IMR-90 (cell line): ENCODE results near the gene NLRX1. TPM values are rescaled to one million over a fixed set of nuclear protein-coding genes. Genes with fewer than 3 reads are reported as not detected.

Source experiments
- ATAC-seq: fragments of 200-7000 bp; cut with Tn5 transposase; 2 replicates; pipeline ENCODE4 v1.9.1; 2020; ENCODE audit warnings: low read depth, mild to moderate bottlenecking, moderate library complexity
- BruUV-seq: library from RNA; stranded (reverse); fragments of 400-500 nt; replicated peaks from 2 replicates; lab custom pipeline; 2021; lab: Mats Ljungman, UMichigan
- CTCF ChIA-PET: fragments of 300-600 bp; formaldehyde crosslinking; extraction: SDS; loops from one replicate; lab custom pipeline; 2021; ENCODE audit warnings: antibody characterized with exemption; lab: Yijun Ruan, JAX
- POLR2A ChIA-PET: fragments of 300-600 bp; sonication (Branson Sonifier 250); formaldehyde crosslinking; loops from one replicate; lab custom pipeline; 2022; ENCODE audit warnings: antibody characterized with exemption; ENCODE audit not compliant: unreplicated experiment; lab: Charles Lee
- DNase-seq: peaks from one replicate; pipeline ENCODE4 v3.0.0; 2013
- H2AFZ ChIP-seq: replicated peaks from 2 replicates; pipeline ENCODE3; 2013; ENCODE audit warnings: low read length, mild to moderate bottlenecking; ENCODE audit not compliant: poor library complexity
- H2AK5ac ChIP-seq: 2 replicates; pipeline ENCODE4 v1.6.1; 2013; ENCODE audit warnings: low read depth, low read length, inconsistent platforms
- H2AK9ac ChIP-seq: replicated peaks from 2 replicates; pipeline ENCODE3; 2013; ENCODE audit warnings: mild to moderate bottlenecking, low read depth, low read length, moderate library complexity; ENCODE audit not compliant: poor library complexity
- H2BK120ac ChIP-seq: 2 replicates; pipeline ENCODE4 v1.6.1; 2013; ENCODE audit warnings: low read depth, low read length, inconsistent platforms
- H2BK15ac ChIP-seq: 3 replicates; pipeline ENCODE4 v1.6.1; 2013; ENCODE audit warnings: low read depth, low read length, inconsistent platforms
- H2BK20ac ChIP-seq: 2 replicates; pipeline ENCODE4 v1.6.1; 2013; ENCODE audit warnings: low read depth, mild to moderate bottlenecking, inconsistent platforms, low read length, moderate library complexity
- H2BK5ac ChIP-seq: 2 replicates; pipeline ENCODE4 v1.6.1; 2013; ENCODE audit warnings: mild to moderate bottlenecking, low read depth, low read length, inconsistent platforms; ENCODE audit not compliant: poor library complexity, severe bottlenecking
- H3K14ac ChIP-seq: replicated peaks from 2 replicates; pipeline ENCODE4 v1.6.1; 2013; ENCODE audit warnings: low read depth, low read length, inconsistent platforms
- H3K18ac ChIP-seq: 2 replicates; pipeline ENCODE4 v1.6.1; 2013; ENCODE audit warnings: low read depth, low read length, control low read depth
- H3K23ac ChIP-seq: 2 replicates; pipeline ENCODE4 v1.6.1; 2013; ENCODE audit warnings: low read depth, low read length, inconsistent platforms
- H3K27ac ChIP-seq: 2 replicates; pipeline ENCODE4 v1.5.1; 2013; ENCODE audit warnings: mild to moderate bottlenecking, control low read depth, low read length; ENCODE audit not compliant: insufficient read depth
- H3K27me3 ChIP-seq: 2 replicates; pipeline ENCODE4 v1.6.1; 2013; ENCODE audit warnings: low read length; ENCODE audit not compliant: control insufficient read depth, insufficient read depth
- H3K36me3 ChIP-seq: 2 replicates; pipeline ENCODE4 v1.6.1; 2013; ENCODE audit warnings: low read length, mixed read lengths; ENCODE audit not compliant: control insufficient read depth, insufficient read depth
- H3K4ac ChIP-seq: 2 replicates; pipeline ENCODE4 v1.6.1; 2013; ENCODE audit warnings: low read depth, low read length, inconsistent platforms
- H3K4me1 ChIP-seq: 2 replicates; pipeline ENCODE4 v1.6.1; 2013; ENCODE audit warnings: low read length, mixed read lengths; ENCODE audit not compliant: control insufficient read depth, insufficient read depth
- H3K4me2 ChIP-seq: 2 replicates; pipeline ENCODE4 v1.6.1; 2013; ENCODE audit warnings: low read depth, mild to moderate bottlenecking, control low read depth, low read length, moderate library complexity
- H3K4me3 ChIP-seq: 2 replicates; pipeline ENCODE4 v1.5.1; 2013; ENCODE audit warnings: low read depth, mild to moderate bottlenecking, control low read depth, low read length, moderate library complexity; ENCODE audit not compliant: insufficient read depth
- H3K56ac ChIP-seq: 2 replicates; pipeline ENCODE4 v1.6.1; 2013; ENCODE audit warnings: low read length, inconsistent platforms; ENCODE audit not compliant: insufficient read depth; ENCODE audit errors: extremely low read depth
- H3K79me1 ChIP-seq, 2 experiments: 2 replicates each; pipeline ENCODE4 v1.6.1; 2013; ENCODE audit warnings: low read length in 2 of 2, inconsistent platforms in 1 of 2, low read depth in 1 of 2
- H3K9ac ChIP-seq: 2 replicates; pipeline ENCODE4 v1.6.1; 2013; ENCODE audit warnings: low read depth, low read length, control low read depth
- H3K9me1 ChIP-seq: 2 replicates; pipeline ENCODE4 v1.6.1; 2013; ENCODE audit warnings: low read length, inconsistent platforms; ENCODE audit not compliant: insufficient read depth
- H3K9me3 ChIP-seq: 2 replicates; pipeline ENCODE4 v1.6.1; 2013; ENCODE audit warnings: low read length; ENCODE audit not compliant: control insufficient read depth, insufficient read depth
- H4K20me1 ChIP-seq: 2 replicates; pipeline ENCODE4 v1.6.1; 2013; ENCODE audit warnings: low read length, inconsistent platforms; ENCODE audit not compliant: insufficient read depth
- H4K5ac ChIP-seq: 2 replicates; pipeline ENCODE4 v1.6.1; 2013; ENCODE audit warnings: mild to moderate bottlenecking, low read depth, low read length, control low read depth
- H4K8ac ChIP-seq, 2 experiments: 2 replicates each; pipeline ENCODE4 v1.6.1; 2013; ENCODE audit warnings: low read depth in 2 of 2, low read length in 2 of 2, control low read depth in 1 of 2, inconsistent platforms in 1 of 2
- H4K91ac ChIP-seq: 2 replicates; pipeline ENCODE4 v1.6.1; 2013; ENCODE audit warnings: low read depth, low read length, inconsistent platforms; ENCODE audit not compliant: insufficient read depth
- MAFK ChIP-seq: IDR thresholded peaks from 2 replicates; pipeline ENCODE4 v1.6.1; 2012; ENCODE audit warnings: low read depth, low read length, improper control_type of control experiment
- MAZ ChIP-seq: IDR thresholded peaks from 2 replicates; pipeline ENCODE4 v1.6.1; 2012; ENCODE audit warnings: low read depth, mild to moderate bottlenecking, low read length, improper control_type of control experiment, moderate library complexity, borderline replicate concordance
- NFE2L2 ChIP-seq: fragments of 150-350 bp; IDR thresholded peaks from 2 replicates; pipeline ENCODE4 v1.6.1; 2016; ENCODE audit warnings: low read depth, mild to moderate bottlenecking, low read length
- RCOR1 ChIP-seq: IDR thresholded peaks from 2 replicates; pipeline ENCODE4 v1.6.1; 2012; ENCODE audit warnings: mild to moderate bottlenecking, low read length, improper control_type of control experiment; ENCODE audit not compliant: insufficient replicate concordance
- SMC3 ChIP-seq: fragments of 150-350 bp; IDR thresholded peaks from 2 replicates; pipeline ENCODE4 v1.6.1; 2016; ENCODE audit warnings: low read depth, mild to moderate bottlenecking, antibody characterized with exemption, low read length, moderate library complexity
- WGBS, 2 experiments: methylation state at CpG; one replicate each; pipeline versions ENCODE4 v1.1.5 to v1.1.7; 2013; ENCODE audit warnings: missing lambda C conversion rate in 2 of 2; ENCODE audit not compliant: insufficient read length in 1 of 2; ENCODE audit errors: extremely low coverage in 2 of 2; 5-methylcytosine and 5-hydroxymethylcytosine counted together
- dilution Hi-C: fragments of 300-500 bp; cut with HindIII; formaldehyde crosslinking; loops from one replicate; pipeline ENCODE4 v1.14.3; 2018; ENCODE audit warnings: low sequenced_read_pairs; ENCODE audit not compliant: unreplicated experiment
- in situ Hi-C: fragments of 300-500 bp; cut with MboI; formaldehyde crosslinking; loops from 3 replicates; pipeline ENCODE4 v1.14.3; 2019; ENCODE audit warnings: low sequenced_read_pairs, inconsistent platforms, mixed read lengths
- intact Hi-C: fragments of 100-400 bp; cut with micrococcal nuclease; formaldehyde crosslinking; loops from 2 replicates; pipeline ENCODE4 v1.10.0; 2022
- polyA plus RNA-seq, 3 experiments: library from polyadenylated mRNA; depleted of rRNA; stranded (reverse); fragments of >200 nt; gene quantifications; 2 replicates each; pipeline ENCODE4 v1.2.3, GENCODE V29; 2012; ENCODE audit warnings: low replicate concordance in 1 of 3
- total RNA-seq: library from RNA; depleted of rRNA; stranded (reverse); fragments of >200 nt; gene quantifications from 2 replicates; pipeline ENCODE4 v1.2.3, GENCODE V29; 2012

NLRX1 gene
- total and polyA plus RNA-seq, 2 of the 4 experiments (the other 2 are of a cell fraction) = 3.0 to 4.9 TPM

DNA sequence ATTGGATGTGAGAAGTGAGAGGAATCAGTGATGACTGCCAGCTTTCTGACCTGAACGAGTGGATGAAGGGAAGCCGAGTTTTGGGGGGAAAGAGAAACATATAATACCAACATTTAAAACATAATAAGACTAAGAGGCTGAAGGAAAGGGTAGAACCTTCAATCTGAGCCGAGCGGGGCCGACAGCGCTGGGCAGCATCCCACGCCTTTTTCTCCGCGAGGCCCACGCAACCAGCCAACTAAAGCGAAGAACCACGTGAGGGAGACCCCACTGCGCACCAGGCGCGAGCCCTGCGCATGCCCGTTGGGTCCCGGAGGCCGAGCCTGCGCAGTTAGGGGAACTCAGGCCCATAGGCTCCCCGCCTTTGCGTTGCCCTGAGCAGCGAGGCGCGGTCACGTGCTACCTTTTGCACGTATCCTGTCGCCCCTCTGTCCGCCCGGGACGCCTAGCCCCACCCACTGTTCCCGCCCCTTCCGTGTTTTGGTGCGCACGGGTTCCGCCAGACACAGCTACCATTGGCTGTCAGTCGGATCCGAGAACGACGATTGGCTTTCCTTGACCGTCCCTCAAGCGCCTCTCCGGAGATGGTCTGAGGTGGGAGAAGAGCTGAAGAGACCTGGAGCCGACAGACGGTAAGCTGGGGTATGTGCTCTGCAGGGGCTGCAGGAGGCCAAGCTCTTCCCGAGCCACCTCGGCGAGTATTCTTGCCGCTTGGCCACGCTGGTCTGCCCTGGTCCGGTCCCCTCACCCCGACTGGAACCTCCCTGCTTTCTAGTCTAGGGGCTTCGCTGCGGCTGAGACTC, 47.3 kb upstream of the NLRX1 start, which contains the start of gene HINFP (continued):
- TF ChIP-seq MAZ (peak; percentile 84; the same call in 1 of the 2 replicates), SMC3 (no peak), NFE2L2 (no peak)

- ATAC-seq (no peak), DNase-seq (no peak)
- H3K4ac ChIP-seq = peak overlapping the region; percentile 77
- H3K79me1 ChIP-seq = peaks cover 15 to 42% of the 10 kb centered on the region in 2 experiments
- no peaks in the 10 kb centered on the region for H3K9me3 ChIP-seq
- H3K9me1 ChIP-seq = peaks cover 6% of the 10 kb centered on the region
- peaks cover 3% of the 10 kb centered on the region for H3K4me1 ChIP-seq
- H2AK9ac ChIP-seq = peak overlapping the region; percentile 89
- H3K27me3 ChIP-seq = no peaks in the 10 kb centered on the region
- H4K5ac ChIP-seq = peak overlapping the region; percentile 11; the same call in 1 of the 2 replicates
- no peak overlapping the region for H4K91ac ChIP-seq
- TF ChIP-seq RCOR1 (no peak), MAFK (no peak), MAZ (no peak)
- no peak overlapping the region for H3K18ac ChIP-seq
- no peak overlapping the region for H2BK20ac ChIP-seq
- TSS peak; percentile 26 for BruUV-seq
- peak overlapping the region; percentile 87 for H3K23ac ChIP-seq
- peak overlapping the region; percentile 96 for H3K4me2 ChIP-seq
- no peak overlapping the region for H2BK120ac ChIP-seq
- CTCF ChIA-PET = no interaction called here
- POLR2A ChIA-PET = no interaction called here
- intact Hi-C loops (no loop called here), dilution Hi-C loops (no loop called here), in situ Hi-C loops (no loop called here)
- H2BK5ac ChIP-seq = peak overlapping the region; percentile 43
- peaks cover 8% of the 10 kb centered on the region for H3K36me3 ChIP-seq
- peak overlapping the region; percentile 70 for H3K4me3 ChIP-seq
- peak overlapping the region; percentile 72 for H3K9ac ChIP-seq
- H2BK15ac ChIP-seq = no peak overlapping the region
- peak overlapping the region in 1 of 2 experiments; percentile 87; a peak in 2 of 4 replicates for H4K8ac ChIP-seq
- H4K20me1 ChIP-seq = no peaks in the 10 kb centered on the region; the same call in 1 of the 2 replicates
- 0 out of 2 replicates have a peak overlapping the region, but pooled peaks have one; percentile 17 for H3K56ac ChIP-seq
- peak overlapping the region; percentile 80 for H3K14ac ChIP-seq
- H2AK5ac ChIP-seq = no peak overlapping the region
- H3K27ac ChIP-seq = peak overlapping the region; percentile 58
- peak overlapping the region; percentile 99 for H2AFZ ChIP-seq
- 0% methylated on average over 7 of the region's 20 CpGs; no CpG with 5 or more reads in 1 of the 2 experiments for WGBS, 2 experiments
Measured at GRCh38 chr11:119121811-119122124, 46.8 kb upstream of the NLRX1 start.
